ENCODE results near the gene AGTRAP. TPM values are rescaled to one million over a fixed set of nuclear protein-coding genes. Genes with fewer than 3 reads are reported as not detected.
A peak's percentile ranks its signal among the peaks of the same experiment; 100 is the strongest.

AGTRAP gene
- total RNA-seq, 4 donors from 2014 or later = 9.5 to 32.2 (median 25.5) TPM

GRCh38 chr1:11796036-11796828 is 60.3 kb downstream of the AGTRAP start:
- no peak overlapping the region for H3K4me3 ChIP-seq
- no peaks in the 10 kb centered on the region for H3K9me3 ChIP-seq
- no peak for DNase-seq
- peaks cover 0 to 70% (median 0%) of the 10 kb centered on the region in 3 donors for H3K36me3 ChIP-seq
- H3K27ac ChIP-seq = peak overlapping the region in 1 of 4 donors; percentile 4
- TF ChIP-seq CTCF (IDR thresholded peaks at IDR 0.05) (no peak), POLR2A (IDR thresholded peaks at IDR 0.05) (no peak)
- peaks cover 0 to 8% (median 2%) of the 10 kb centered on the region in 4 donors for H3K4me1 ChIP-seq
- H3K27me3 ChIP-seq = no peaks in the 10 kb centered on the region

GRCh38 chr1:11797525-11798216 is 61.7 kb downstream of the AGTRAP start:
- Histone ChIP-seq H3K4me1 (peaks cover 0 to 6% (median 2%) of the 10 kb centered on the region in 4 donors), H3K36me3 (peaks cover 0 to 72% (median 0%) of the 10 kb centered on the region in 3 donors), H3K9me3 (no peaks in the 10 kb centered on the region), H3K27me3 (no peaks in the 10 kb centered on the region), H3K27ac (peak overlapping the region in 2 of 4 donors; percentile 5 to 27), H3K4me3 (no peak overlapping the region)
- TF ChIP-seq POLR2A (IDR thresholded peaks at IDR 0.05) (no peak), CTCF (IDR thresholded peaks at IDR 0.05) (no peak)
- no peak for DNase-seq

GRCh38 chr1:11799099-11799498 is 63.2 kb downstream of the AGTRAP start:
- H3K27me3 ChIP-seq = no peaks in the 10 kb centered on the region
- peaks cover 0 to 63% (median 0%) of the 10 kb centered on the region in 3 donors for H3K36me3 ChIP-seq
- no peaks in the 10 kb centered on the region for H3K9me3 ChIP-seq
- H3K4me3 ChIP-seq = no peak overlapping the region
- peaks cover 3 to 19% (median 13%) of the 10 kb centered on the region in 4 donors for H3K4me1 ChIP-seq
- no peak overlapping the region for H3K27ac ChIP-seq
- no peak for DNase-seq
- TF ChIP-seq CTCF (IDR thresholded peaks at IDR 0.05) (no peak), POLR2A (IDR thresholded peaks at IDR 0.05) (no peak)

GRCh38 chr1:11799896-11800295 is 64.0 kb downstream of the AGTRAP start:
- TF ChIP-seq POLR2A (IDR thresholded peaks at IDR 0.05) = no peak
- TF ChIP-seq CTCF (IDR thresholded peaks at IDR 0.05) = no peak
- no peak for DNase-seq
- Histone ChIP-seq H3K4me1 (peaks cover 3 to 27% (median 15%) of the 10 kb centered on the region in 4 donors), H3K9me3 (no peaks in the 10 kb centered on the region), H3K27me3 (no peaks in the 10 kb centered on the region), H3K36me3 (peaks cover 0 to 55% (median 0%) of the 10 kb centered on the region in 3 donors), H3K27ac (no peak overlapping the region), H3K4me3 (no peak overlapping the region)

- no peak overlapping the region for H3K27ac ChIP-seq
- H3K4me3 ChIP-seq = no peak overlapping the region
- no peak for DNase-seq
- no peaks in the 10 kb centered on the region for H3K9me3 ChIP-seq
- TF ChIP-seq CTCF (IDR thresholded peaks at IDR 0.05) = no peak
- H3K36me3 ChIP-seq = peaks cover 0 to 50% (median 0%) of the 10 kb centered on the region in 3 donors
- peaks cover 3 to 29% (median 15%) of the 10 kb centered on the region in 4 donors for H3K4me1 ChIP-seq
- no peaks in the 10 kb centered on the region for H3K27me3 ChIP-seq
These were observed 64.4 kb downstream of the AGTRAP start for GRCh38 chr1:11800391-11800755.

Other genes with a start within 250 kb of the AGTRAP start
- 1 to 10 TPM; 1.7 to 7.4 (median 2.8) TPM for gene FBXO2, start 81.7 kb upstream of the AGTRAP start, total RNA-seq
- 10 to 100 TPM; 11.2 to 43.7 (median 15.0) TPM for gene FBXO44, start 81.3 kb upstream of the AGTRAP start, total RNA-seq
- 10 to 100 TPM in 2 of 4 donors, 1 to 10 TPM in 1, not detected in 1; 5.6 to 10.3 (median 10.3) TPM for gene FBXO6, start 71.9 kb upstream of the AGTRAP start, total RNA-seq
- gene MAD2L2, start 55.0 kb upstream of the AGTRAP start, total RNA-seq = 10 to 100 TPM in 3 of 4 donors, 1 to 10 TPM in 1; 10.0 to 50.3 (median 11.5) TPM
- gene DRAXIN, start 44.4 kb upstream of the AGTRAP start, total RNA-seq = not detected
- gene C1orf167, start 26.1 kb downstream of the AGTRAP start, total RNA-seq = not detected
- gene MTHFR, start 69.8 kb downstream of the AGTRAP start, total RNA-seq = 100 to 1,000 TPM in 1 of 4 donors, 10 to 100 TPM in 3; 82.0 to 130 (median 87.3) TPM
- gene CLCN6, start 70.1 kb downstream of the AGTRAP start, total RNA-seq = 10 to 100 TPM; 28.4 to 63.7 (median 30.2) TPM
- gene NPPA, start 111.6 kb downstream of the AGTRAP start, total RNA-seq = not detected
- not detected for gene NPPB, start 122.8 kb downstream of the AGTRAP start, total RNA-seq
- 100 to 1,000 TPM in 3 of 4 donors, 10 to 100 TPM in 1; 80.9 to 400 (median 278) TPM for gene KIAA2013, start 190.3 kb downstream of the AGTRAP start, total RNA-seq
- gene PLOD1, start 198.6 kb downstream of the AGTRAP start, total RNA-seq = 10 to 100 TPM; 23.9 to 75.2 (median 47.0) TPM
- 100 to 1,000 TPM in 1 of 4 donors, 10 to 100 TPM in 3; 54.5 to 101 (median 94.9) TPM for gene MFN2, start 244.3 kb downstream of the AGTRAP start, total RNA-seq